Subcutaneous adipose tissue (tissue), 4 donors: Measurements from ENCODE around the gene RAI1. TPM values are rescaled to one million over a fixed set of nuclear protein-coding genes. Genes with fewer than 3 reads are reported as not detected.

Source experiments
- total RNA-seq, 4 donors: library from RNA; depleted of rRNA; stranded (reverse); fragments of >200 nt; gene quantifications; one replicate each; pipeline ENCODE4 v1.1.0, GENCODE V29; 2016
- TF ChIP-seq, protein P1 (sequence below): fragments of 450-650 bp; IDR thresholded peaks from one replicate; pipeline ENCODE4 v1.5.1; 2016; ENCODE audit warnings: low read depth, mild to moderate bottlenecking, control low read depth, antibody characterized with exemption, moderate library complexity

Gene RAI1
- total RNA-seq, 4 donors from 2014 or later, result 4.1 to 20.0 (median 7.5) TPM

DNA sequence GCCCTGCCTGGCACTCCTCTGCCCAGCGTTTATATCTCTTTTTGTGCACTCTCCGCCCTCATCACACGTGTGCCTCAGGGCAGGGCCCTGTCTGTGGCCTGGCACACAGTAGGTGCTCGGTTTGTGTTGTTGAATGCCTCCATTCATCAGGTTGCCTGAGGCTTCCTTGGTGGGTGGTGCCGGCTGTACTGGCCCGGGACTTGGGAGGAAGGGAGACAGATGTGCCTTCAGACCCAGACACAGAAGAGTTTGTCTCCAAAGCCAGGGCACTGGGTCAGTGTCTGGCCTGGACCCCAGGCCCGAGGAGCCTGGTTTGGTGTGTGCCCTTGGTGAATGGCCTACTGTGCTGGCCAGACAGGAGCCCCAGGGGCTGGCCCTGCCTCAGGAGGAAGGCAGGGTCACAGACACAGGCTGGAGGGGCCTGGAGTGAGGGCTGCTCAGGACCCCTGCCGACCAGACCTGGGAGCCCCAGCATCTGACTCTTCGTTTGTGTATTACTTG lies 71.6 kb downstream of the RAI1 start:
- TF ChIP-seq, protein P1, sequence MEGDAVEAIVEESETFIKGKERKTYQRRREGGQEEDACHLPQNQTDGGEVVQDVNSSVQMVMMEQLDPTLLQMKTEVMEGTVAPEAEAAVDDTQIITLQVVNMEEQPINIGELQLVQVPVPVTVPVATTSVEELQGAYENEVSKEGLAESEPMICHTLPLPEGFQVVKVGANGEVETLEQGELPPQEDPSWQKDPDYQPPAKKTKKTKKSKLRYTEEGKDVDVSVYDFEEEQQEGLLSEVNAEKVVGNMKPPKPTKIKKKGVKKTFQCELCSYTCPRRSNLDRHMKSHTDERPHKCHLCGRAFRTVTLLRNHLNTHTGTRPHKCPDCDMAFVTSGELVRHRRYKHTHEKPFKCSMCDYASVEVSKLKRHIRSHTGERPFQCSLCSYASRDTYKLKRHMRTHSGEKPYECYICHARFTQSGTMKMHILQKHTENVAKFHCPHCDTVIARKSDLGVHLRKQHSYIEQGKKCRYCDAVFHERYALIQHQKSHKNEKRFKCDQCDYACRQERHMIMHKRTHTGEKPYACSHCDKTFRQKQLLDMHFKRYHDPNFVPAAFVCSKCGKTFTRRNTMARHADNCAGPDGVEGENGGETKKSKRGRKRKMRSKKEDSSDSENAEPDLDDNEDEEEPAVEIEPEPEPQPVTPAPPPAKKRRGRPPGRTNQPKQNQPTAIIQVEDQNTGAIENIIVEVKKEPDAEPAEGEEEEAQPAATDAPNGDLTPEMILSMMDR, result no peak

DNA sequence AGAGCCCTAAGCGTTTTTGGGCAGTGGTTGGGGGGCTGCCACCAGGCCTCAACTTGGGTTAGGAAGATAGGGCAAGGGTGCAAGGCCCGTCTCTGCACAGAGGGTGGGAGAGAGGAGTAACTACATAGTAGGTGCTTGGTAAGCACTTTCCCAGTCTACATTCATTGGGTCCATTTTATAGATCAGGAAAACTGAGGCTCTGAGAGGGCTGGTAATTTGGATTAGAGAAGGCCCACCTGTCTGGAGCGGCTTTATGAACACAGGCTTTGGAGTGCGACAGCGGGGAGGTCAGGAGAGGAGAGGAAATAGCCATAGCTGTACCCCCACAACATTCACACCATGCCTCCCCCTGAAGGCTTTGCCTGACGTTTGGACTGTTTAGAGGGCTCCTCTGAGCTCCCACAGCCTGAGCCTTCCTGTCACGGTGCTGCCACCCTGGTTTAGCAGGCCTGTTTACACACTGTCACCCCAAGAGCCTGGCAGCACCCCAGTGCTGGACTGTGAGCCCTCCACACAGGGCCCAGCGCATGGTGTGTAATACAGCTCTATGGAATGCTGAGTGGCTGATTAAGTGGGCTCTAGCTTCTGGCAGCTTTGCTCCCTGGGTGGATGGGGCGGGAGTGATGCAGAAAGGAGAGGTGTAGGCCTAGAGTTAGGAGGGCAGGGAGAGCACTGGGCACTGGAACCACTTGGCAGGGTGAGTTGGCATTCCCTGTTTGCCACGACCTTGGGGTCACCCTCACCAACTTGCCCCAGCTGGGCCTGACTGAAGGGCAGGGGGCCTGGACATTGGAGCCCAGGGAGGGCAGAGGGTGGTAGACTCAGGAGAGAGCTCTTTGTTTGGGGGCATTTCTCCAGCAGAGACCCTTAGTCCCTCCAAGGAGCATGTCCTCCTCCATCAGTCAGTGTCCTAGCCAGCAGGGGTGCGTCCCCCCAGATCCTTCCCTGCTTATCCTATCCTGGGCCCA lies 73.7 kb downstream of the RAI1 start:
- TF ChIP-seq, protein P1, result no peak

DNA sequence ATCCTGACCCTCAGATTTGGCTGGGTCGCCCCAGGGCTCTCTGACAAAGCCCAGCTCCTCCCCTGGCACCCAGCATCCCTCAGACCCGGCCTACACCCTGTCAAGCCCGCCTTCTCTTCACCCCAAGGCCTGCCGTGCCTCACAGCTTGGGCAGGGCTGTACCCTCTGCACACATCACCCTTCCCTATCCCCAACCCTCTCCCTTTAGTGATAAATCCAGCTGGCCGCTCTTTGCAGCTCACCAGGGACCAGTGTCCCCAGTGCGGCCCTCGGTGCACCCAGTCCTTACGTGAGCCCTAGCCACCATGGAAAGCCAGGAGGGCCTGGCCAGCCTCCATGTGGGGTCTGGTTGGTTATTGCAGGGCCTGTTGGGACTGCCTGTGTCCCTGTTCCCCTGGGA lies 74.5 kb downstream of the RAI1 start:
- TF ChIP-seq, protein P1, result no peak

DNA sequence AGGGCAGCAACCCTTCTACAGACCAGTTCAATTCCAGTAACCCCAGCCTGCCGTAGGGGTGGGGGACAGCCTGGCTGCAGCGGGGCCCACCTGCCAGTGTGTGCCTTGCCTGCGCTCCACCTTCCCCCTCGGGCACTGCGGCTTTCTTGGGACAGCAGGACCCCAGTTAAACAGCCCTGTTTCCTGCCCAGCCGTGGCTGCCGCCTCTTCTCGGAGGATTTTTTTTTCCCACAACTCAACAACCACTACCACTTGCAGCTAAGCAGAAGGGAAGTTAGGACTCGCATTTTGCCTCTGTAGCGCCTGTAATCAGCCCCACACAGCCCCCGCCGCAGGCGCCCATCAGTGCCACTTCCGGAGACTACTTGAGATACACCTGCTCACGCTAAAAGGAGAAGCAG lies 76.1 kb downstream of the RAI1 start:
- TF ChIP-seq, protein P1, result no peak

DNA sequence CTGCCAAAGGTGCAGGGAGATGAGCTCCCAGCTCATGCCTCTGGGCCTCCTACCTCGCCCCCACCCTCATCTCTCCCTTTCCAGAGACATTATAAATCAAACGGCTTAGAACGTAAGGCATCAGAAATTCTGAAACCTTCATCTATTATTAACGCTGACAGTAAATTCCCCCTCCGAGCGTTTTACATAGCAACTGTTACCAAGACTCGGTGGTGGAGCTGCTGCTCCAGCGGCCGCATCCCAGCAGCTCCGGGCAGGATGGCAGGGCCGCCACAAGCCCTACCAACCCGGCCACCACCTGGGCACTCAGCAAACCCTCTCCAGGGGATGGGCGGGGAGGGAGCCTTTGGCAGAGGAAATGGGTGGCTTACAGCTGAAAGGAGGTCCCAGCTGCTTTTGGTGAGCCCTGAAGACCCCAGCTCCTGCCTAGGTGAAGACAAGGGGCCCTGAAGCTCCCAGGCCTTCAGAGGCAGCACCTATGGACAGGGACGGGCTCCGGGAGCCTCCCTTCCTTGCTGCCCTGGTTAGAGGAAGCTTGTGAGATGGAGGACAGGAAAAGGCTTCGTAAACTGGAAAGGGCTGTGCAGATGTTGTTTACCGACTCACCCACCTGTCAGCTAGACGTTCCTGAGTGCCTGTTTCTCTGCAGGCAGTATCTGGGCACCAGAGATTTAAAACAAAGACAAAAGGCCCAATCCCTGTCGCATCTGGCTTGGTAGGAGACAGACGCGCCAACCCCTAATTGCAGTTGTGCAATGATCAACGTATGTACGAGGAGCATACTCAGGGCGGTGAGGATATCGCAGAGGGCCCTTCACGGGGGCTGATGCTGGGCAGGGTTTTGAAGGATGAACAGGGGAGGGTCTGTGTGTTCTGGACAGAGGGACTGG lies 76.9 kb downstream of the RAI1 start:
- TF ChIP-seq, protein P1, result no peak

DNA sequence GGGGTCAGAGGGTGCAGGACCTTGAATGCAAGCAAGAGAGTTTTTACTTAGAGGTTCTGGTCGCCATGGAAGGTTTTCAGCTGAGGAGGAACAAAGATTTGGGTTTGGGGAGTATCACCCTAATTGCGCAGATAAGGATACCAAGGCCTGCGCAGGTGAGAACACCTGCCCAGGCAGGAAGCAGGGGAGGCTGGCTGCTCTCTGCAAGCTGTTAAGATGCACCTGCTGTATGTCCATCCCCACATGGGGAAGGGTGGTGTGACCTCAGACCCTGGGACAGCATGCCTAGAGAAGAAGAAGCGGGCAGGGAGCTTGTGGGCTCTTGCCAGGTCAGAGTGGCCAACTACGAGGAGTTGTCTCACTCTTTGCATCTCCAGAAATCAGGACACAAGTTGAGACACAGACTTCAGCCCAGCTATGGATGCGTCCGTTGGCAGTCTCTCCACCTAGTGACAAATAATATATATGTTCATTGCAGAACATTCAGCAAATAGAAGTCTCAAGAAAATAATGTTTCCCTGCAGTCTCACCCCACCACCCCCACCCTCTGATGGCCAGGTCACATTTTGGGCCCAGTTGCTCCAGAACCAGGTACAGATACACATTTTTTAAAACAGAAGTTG lies 77.8 kb downstream of the RAI1 start:
- TF ChIP-seq, protein P1, result no peak
